Measurements from ENCODE around the gene ADGRG6.
A peak's percentile ranks its signal among the peaks of the same experiment; 100 is the strongest.

Gene ADGRG6

DNA sequence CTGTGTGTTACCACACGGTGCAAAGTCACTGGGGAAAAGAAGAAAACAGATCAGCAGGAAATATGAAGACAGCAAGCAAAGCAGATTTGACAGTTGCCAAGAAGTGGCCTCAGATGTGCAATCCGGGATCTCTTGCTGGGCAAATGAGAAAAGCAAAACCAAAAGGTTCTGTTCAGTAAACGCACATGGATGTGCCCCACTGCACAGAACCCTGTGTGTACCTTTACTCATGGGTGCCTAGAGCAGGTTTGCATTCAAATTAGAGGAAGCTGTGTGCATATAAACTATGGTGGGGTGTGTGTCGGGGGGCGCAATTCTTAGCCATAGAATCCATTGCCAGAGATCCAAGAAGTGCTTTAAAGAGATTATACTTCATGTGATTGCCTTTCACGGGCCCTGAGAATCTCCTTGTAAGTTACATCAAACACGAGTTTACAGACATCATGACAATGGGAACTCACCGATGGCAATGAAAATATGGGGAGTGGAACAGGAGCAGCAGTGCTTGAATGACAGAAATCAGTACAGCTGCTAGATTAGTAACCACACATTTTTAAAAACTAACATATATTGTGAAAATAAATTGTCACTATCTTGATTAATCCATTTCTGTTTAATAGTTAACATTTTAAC lies 154.3 kb downstream of the ADGRG6 start:
- H2BK12ac ChIP-seq (ENCODE audit: low read length in 2 of 2): no peak overlapping the region
- no peak overlapping the region for H3K4ac ChIP-seq (ENCODE audit: low read depth in 1 of 2, low read length in 2 of 2)
- H2BK120ac ChIP-seq (ENCODE audit: low read depth, low read length): no peak overlapping the region
- no peak overlapping the region for H3K27ac ChIP-seq (ENCODE audit: low read length, poor library complexity, severe bottlenecking)
- H3K4me1 ChIP-seq (ENCODE audit: control insufficient read depth, insufficient read depth, low read depth, low read length): peaks cover 2% of the 10 kb centered on the region
- no peak overlapping the region for H3K18ac ChIP-seq (ENCODE audit: low read depth in 1 of 2, low read length in 2 of 2)
- H2BK5ac ChIP-seq (ENCODE audit: low read depth, low read length, poor library complexity, severe bottlenecking): no peak overlapping the region
- no peak overlapping the region for H3K9ac ChIP-seq (ENCODE audit: low read length)
- no peak overlapping the region for H3K4me3 ChIP-seq (ENCODE audit: insufficient read depth in 1 of 2, low read depth in 1 of 2, low read length in 2 of 2)
- H3K23ac ChIP-seq (ENCODE audit: low read length in 2 of 2): no peak overlapping the region
- H2BK15ac ChIP-seq (ENCODE audit: low read depth, poor library complexity, severe bottlenecking): no peak overlapping the region
- no peak overlapping the region for H4K91ac ChIP-seq (ENCODE audit: low read length)
- H3K27me3 ChIP-seq (ENCODE audit: control insufficient read depth in 1 of 2, insufficient read depth in 1 of 2, low read length in 2 of 2): no peaks in the 10 kb centered on the region
- H3K14ac ChIP-seq (ENCODE audit: low read length in 2 of 2): no peak overlapping the region
- no peak overlapping the region for H2AFZ ChIP-seq (ENCODE audit: low read depth, low read length)
- H2AK5ac ChIP-seq (ENCODE audit: low read length, severe bottlenecking): no peak overlapping the region
- H3K4me2 ChIP-seq (ENCODE audit: low read length, poor library complexity, severe bottlenecking): no peak overlapping the region
- H3K36me3 ChIP-seq (ENCODE audit: control insufficient read depth in 1 of 2, insufficient read depth in 2 of 2, low read depth in 1 of 2, low read length in 2 of 2): no peaks in the 10 kb centered on the region
- no peak overlapping the region for H4K8ac ChIP-seq (ENCODE audit: low read length)
- H3K79me1 ChIP-seq (replicated peaks; ENCODE audit: low read length, poor library complexity, severe bottlenecking): no peaks in the 10 kb centered on the region
- 95% methylated on average over 8 of the region's 8 CpGs for WGBS
- DNase-seq: no peak
- H3K9me3 ChIP-seq (ENCODE audit: control insufficient read depth, low read length): no peaks in the 10 kb centered on the region

DNA sequence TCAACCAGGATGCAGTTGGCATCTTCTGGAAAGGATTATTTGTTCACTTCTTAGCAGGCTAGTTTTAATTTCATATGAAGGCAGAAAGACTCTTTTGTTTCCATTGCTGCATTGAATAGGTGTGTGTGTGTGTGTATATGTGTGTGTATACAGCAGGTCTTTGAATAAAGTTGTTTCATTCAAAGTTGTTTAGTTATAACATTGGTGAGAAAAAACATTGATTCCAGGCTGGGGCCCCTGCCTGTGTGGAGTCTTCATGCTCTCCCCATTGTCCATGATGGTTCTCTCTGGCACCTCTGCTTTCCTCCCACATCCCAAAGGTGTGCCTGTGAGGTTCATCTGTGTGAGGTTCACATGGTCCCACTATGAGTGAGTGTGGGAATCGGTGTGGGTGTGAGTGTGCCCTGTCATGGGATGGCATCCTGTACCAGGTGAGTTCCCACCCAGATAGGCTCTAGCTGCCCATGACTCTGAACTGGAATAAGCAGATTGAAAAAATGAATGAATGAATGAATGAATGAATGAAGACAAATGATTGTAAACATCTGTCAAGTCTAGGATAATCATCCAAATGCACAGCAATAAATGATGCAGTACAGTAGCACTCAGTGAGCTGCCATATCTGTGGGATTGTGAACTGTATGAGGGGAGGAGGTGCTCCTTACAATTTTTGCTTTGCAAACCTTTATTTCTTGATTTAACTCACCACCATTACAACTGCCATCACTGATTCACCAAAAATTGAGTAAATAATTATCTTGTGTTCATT lies 156.0 kb downstream of the ADGRG6 start:
- H2AFZ ChIP-seq (ENCODE audit: low read depth, low read length): no peak overlapping the region
- H3K4me1 ChIP-seq (ENCODE audit: control insufficient read depth, insufficient read depth, low read depth, low read length): peaks cover 2% of the 10 kb centered on the region
- no peak overlapping the region for H2BK5ac ChIP-seq (ENCODE audit: low read depth, low read length, poor library complexity, severe bottlenecking)
- H3K23ac ChIP-seq (ENCODE audit: low read length in 2 of 2): no peak overlapping the region
- no peak overlapping the region for H4K91ac ChIP-seq (ENCODE audit: low read length)
- H3K27me3 ChIP-seq (ENCODE audit: control insufficient read depth in 1 of 2, insufficient read depth in 1 of 2, low read length in 2 of 2): no peaks in the 10 kb centered on the region
- no peaks in the 10 kb centered on the region for H3K36me3 ChIP-seq (ENCODE audit: control insufficient read depth in 1 of 2, insufficient read depth in 2 of 2, low read depth in 1 of 2, low read length in 2 of 2)
- peak overlapping the region in 1 of 2 experiments; percentile 13 for H3K4ac ChIP-seq (ENCODE audit: low read depth in 1 of 2, low read length in 2 of 2)
- H3K9me3 ChIP-seq (ENCODE audit: control insufficient read depth, low read length): no peaks in the 10 kb centered on the region
- H3K4me3 ChIP-seq (ENCODE audit: insufficient read depth in 1 of 2, low read depth in 1 of 2, low read length in 2 of 2): peak overlapping the region in 1 of 2 experiments; percentile 8
- WGBS: 91% methylated on average over 1 of the region's 1 CpG
- no peak overlapping the region for H3K9ac ChIP-seq (ENCODE audit: low read length)
- H3K4me2 ChIP-seq (ENCODE audit: low read length, poor library complexity, severe bottlenecking): no peak overlapping the region
- H2BK120ac ChIP-seq (ENCODE audit: low read depth, low read length): no peak overlapping the region
- no peak overlapping the region for H2BK12ac ChIP-seq (ENCODE audit: low read length in 2 of 2)
- H3K79me1 ChIP-seq (replicated peaks; ENCODE audit: low read length, poor library complexity, severe bottlenecking): no peaks in the 10 kb centered on the region
- no peak overlapping the region for H3K18ac ChIP-seq (ENCODE audit: low read depth in 1 of 2, low read length in 2 of 2)
- H2AK5ac ChIP-seq (ENCODE audit: low read length, severe bottlenecking): no peak overlapping the region
- H4K8ac ChIP-seq (ENCODE audit: low read length): peak overlapping the region; percentile 45
- peak overlapping the region in 1 of 2 experiments; percentile 13 for H3K14ac ChIP-seq (ENCODE audit: low read length in 2 of 2)
- no peak overlapping the region for H2BK15ac ChIP-seq (ENCODE audit: low read depth, poor library complexity, severe bottlenecking)
- no peak for DNase-seq
- no peak overlapping the region for H3K27ac ChIP-seq (ENCODE audit: low read length, poor library complexity, severe bottlenecking)

DNA sequence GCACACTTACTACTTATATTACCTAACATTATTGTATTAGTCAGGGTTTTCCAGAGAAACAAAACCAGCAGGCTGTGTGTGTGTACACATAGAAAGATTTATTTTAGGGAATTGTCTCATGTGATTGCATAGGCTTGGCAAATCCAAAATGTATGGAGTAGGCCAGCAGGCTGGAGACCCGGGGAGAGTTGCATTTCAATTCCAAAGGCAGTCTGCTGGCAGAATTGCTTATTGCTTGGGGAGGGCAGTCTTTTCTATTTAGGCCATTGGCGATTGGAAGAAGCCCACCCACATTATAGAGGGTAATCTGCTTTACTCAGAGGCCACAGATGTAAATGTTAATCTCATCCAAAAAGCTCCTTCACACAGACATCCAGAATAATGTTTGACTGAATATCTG lies 157.0 kb downstream of the ADGRG6 start:
- H2BK15ac ChIP-seq (ENCODE audit: low read depth, poor library complexity, severe bottlenecking): no peak overlapping the region
- H3K9ac ChIP-seq (ENCODE audit: low read length): no peak overlapping the region
- no peak overlapping the region for H3K23ac ChIP-seq (ENCODE audit: low read length in 2 of 2)
- no peaks in the 10 kb centered on the region for H3K79me1 ChIP-seq (replicated peaks; ENCODE audit: low read length, poor library complexity, severe bottlenecking)
- H3K9me3 ChIP-seq (ENCODE audit: control insufficient read depth, low read length): no peaks in the 10 kb centered on the region
- no peak overlapping the region for H4K8ac ChIP-seq (ENCODE audit: low read length)
- DNase-seq: peak; percentile 17
- no peaks in the 10 kb centered on the region for H3K36me3 ChIP-seq (ENCODE audit: control insufficient read depth in 1 of 2, insufficient read depth in 2 of 2, low read depth in 1 of 2, low read length in 2 of 2)
- no peak overlapping the region for H2AK5ac ChIP-seq (ENCODE audit: low read length, severe bottlenecking)
- H3K27me3 ChIP-seq (ENCODE audit: control insufficient read depth in 1 of 2, insufficient read depth in 1 of 2, low read length in 2 of 2): no peaks in the 10 kb centered on the region
- H3K18ac ChIP-seq (ENCODE audit: low read depth in 1 of 2, low read length in 2 of 2): no peak overlapping the region
- H2BK5ac ChIP-seq (ENCODE audit: low read depth, low read length, poor library complexity, severe bottlenecking): no peak overlapping the region
- H2BK120ac ChIP-seq (ENCODE audit: low read depth, low read length): no peak overlapping the region
- H2BK12ac ChIP-seq (ENCODE audit: low read length in 2 of 2): no peak overlapping the region
- H2AFZ ChIP-seq (ENCODE audit: low read depth, low read length): no peak overlapping the region
- no peak overlapping the region for H3K27ac ChIP-seq (ENCODE audit: low read length, poor library complexity, severe bottlenecking)
- H3K4me3 ChIP-seq (ENCODE audit: insufficient read depth in 1 of 2, low read depth in 1 of 2, low read length in 2 of 2): no peak overlapping the region
- no peak overlapping the region for H3K4me2 ChIP-seq (ENCODE audit: low read length, poor library complexity, severe bottlenecking)
- WGBS: 97% methylated on average over 2 of the region's 2 CpGs
- H3K4me1 ChIP-seq (ENCODE audit: control insufficient read depth, insufficient read depth, low read depth, low read length): peaks cover 2% of the 10 kb centered on the region
- H4K91ac ChIP-seq (ENCODE audit: low read length): no peak overlapping the region
- no peak overlapping the region for H3K14ac ChIP-seq (ENCODE audit: low read length in 2 of 2)
- H3K4ac ChIP-seq (ENCODE audit: low read depth in 1 of 2, low read length in 2 of 2): no peak overlapping the region

DNA sequence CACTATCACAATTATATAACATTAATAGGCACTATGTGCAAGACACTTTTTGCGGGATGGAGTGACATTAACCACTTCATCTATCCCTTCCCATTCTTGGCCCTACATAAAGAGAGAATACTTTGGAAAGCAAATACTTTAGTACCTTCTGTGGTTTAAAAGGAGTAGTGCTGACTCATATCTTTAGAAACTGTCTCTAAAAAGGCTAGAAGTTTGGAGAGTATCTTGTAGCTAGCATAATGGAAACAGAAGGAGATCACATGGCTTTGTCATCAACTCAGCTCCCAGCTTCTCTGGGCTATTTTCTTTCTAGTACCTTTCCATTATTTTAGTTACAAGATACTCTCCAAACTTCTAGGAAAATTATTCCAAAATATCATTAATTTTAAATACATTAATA lies 157.5 kb downstream of the ADGRG6 start:
- Histone ChIP-seq H3K14ac (ENCODE audit: low read length in 2 of 2) (no peak overlapping the region), H3K27ac (ENCODE audit: low read length, poor library complexity, severe bottlenecking) (no peak overlapping the region), H2BK5ac (ENCODE audit: low read depth, low read length, poor library complexity, severe bottlenecking) (no peak overlapping the region), H3K4ac (ENCODE audit: low read depth in 1 of 2, low read length in 2 of 2) (no peak overlapping the region), H3K4me3 (ENCODE audit: insufficient read depth in 1 of 2, low read depth in 1 of 2, low read length in 2 of 2) (no peak overlapping the region), H3K18ac (ENCODE audit: low read depth in 1 of 2, low read length in 2 of 2) (no peak overlapping the region), H3K4me2 (ENCODE audit: low read length, poor library complexity, severe bottlenecking) (no peak overlapping the region), H4K91ac (ENCODE audit: low read length) (no peak overlapping the region), H3K4me1 (ENCODE audit: control insufficient read depth, insufficient read depth, low read depth, low read length) (peaks cover 2% of the 10 kb centered on the region), H2BK12ac (ENCODE audit: low read length in 2 of 2) (no peak overlapping the region), H3K9me3 (ENCODE audit: control insufficient read depth, low read length) (no peaks in the 10 kb centered on the region), H3K27me3 (ENCODE audit: control insufficient read depth in 1 of 2, insufficient read depth in 1 of 2, low read length in 2 of 2) (no peaks in the 10 kb centered on the region), H4K8ac (ENCODE audit: low read length) (no peak overlapping the region), H2AFZ (ENCODE audit: low read depth, low read length) (no peak overlapping the region), H3K23ac (ENCODE audit: low read length in 2 of 2) (no peak overlapping the region), H2AK5ac (ENCODE audit: low read length, severe bottlenecking) (no peak overlapping the region), H2BK120ac (ENCODE audit: low read depth, low read length) (no peak overlapping the region), H3K36me3 (ENCODE audit: control insufficient read depth in 1 of 2, insufficient read depth in 2 of 2, low read depth in 1 of 2, low read length in 2 of 2) (no peaks in the 10 kb centered on the region), H2BK15ac (ENCODE audit: low read depth, poor library complexity, severe bottlenecking) (no peak overlapping the region), H3K9ac (ENCODE audit: low read length) (no peak overlapping the region), H3K79me1 (replicated peaks; ENCODE audit: low read length, poor library complexity, severe bottlenecking) (no peaks in the 10 kb centered on the region)
- peak; percentile 38 for DNase-seq
- 100% methylated on average over 1 of the region's 1 CpG for WGBS
